Loucy (cell line): Measurements from ENCODE around the gene CDO1.

Experiments
- H2AFZ ChIP-seq: fragments of 200-600 bp; sonication (generic); 2 replicates; pipeline ENCODE4 v1.6.0; 2016; ENCODE audit warnings: antibody characterized with exemption, mild to moderate bottlenecking, low read length, moderate library complexity
- H3F3A ChIP-seq: fragments of 200-600 bp; 2 replicates; pipeline ENCODE4 v1.6.0; 2016; ENCODE audit warnings: antibody characterized with exemption, low read depth, mild to moderate bottlenecking
- H3K27me3 ChIP-seq: fragments of 200-600 bp; sonication (generic); 2 replicates; pipeline ENCODE4 v1.6.1; 2014; ENCODE audit warnings: low read length, mild to moderate bottlenecking; ENCODE audit not compliant: insufficient read depth, poor library complexity, severe bottlenecking
- H3K36me3 ChIP-seq: fragments of 200-600 bp; sonication (generic); 2 replicates; pipeline ENCODE4 v1.6.1; 2016; ENCODE audit warnings: low read length; ENCODE audit not compliant: insufficient read depth
- H3K4me1 ChIP-seq: fragments of 200-600 bp; sonication (generic); 2 replicates; pipeline ENCODE4 v1.5.1; 2014; ENCODE audit warnings: low read length, mild to moderate bottlenecking; ENCODE audit not compliant: insufficient read depth, poor library complexity, severe bottlenecking
- H3K4me2 ChIP-seq: fragments of 200-600 bp; sonication (generic); 2 replicates; pipeline ENCODE4 v1.6.0; 2014; ENCODE audit warnings: antibody characterized with exemption, low read length, low read depth, mild to moderate bottlenecking; ENCODE audit not compliant: poor library complexity, severe bottlenecking
- H3K4me3 ChIP-seq: fragments of 200-600 bp; sonication (generic); 2 replicates; pipeline ENCODE4 v1.5.1; 2014; ENCODE audit warnings: low read length, mild to moderate bottlenecking, mixed read lengths; ENCODE audit not compliant: poor library complexity, severe bottlenecking
- H3K79me2 ChIP-seq: fragments of 200-600 bp; sonication (generic); 2 replicates; pipeline ENCODE4 v1.6.1; 2014; ENCODE audit warnings: low read length; ENCODE audit not compliant: insufficient read depth
- H3K9ac ChIP-seq: fragments of 200-600 bp; sonication (generic); 2 replicates; pipeline ENCODE4 v1.6.0; 2014; ENCODE audit warnings: mild to moderate bottlenecking, low read depth, low read length, moderate library complexity; ENCODE audit not compliant: poor library complexity, severe bottlenecking
- H3K9me2 ChIP-seq: fragments of 200-600 bp; sonication (generic); replicated peaks from 2 replicates; pipeline ENCODE4 v1.6.1; 2016; ENCODE audit warnings: low read depth, low read length, mixed read lengths
- H3K9me3 ChIP-seq: fragments of 200-600 bp; sonication (generic); 2 replicates; pipeline ENCODE4 v1.6.1; 2014; ENCODE audit warnings: mild to moderate bottlenecking, antibody characterized with exemption, low read length, low read depth; ENCODE audit not compliant: insufficient read depth
- H4K20me1 ChIP-seq: fragments of 200-600 bp; sonication (generic); 2 replicates; pipeline ENCODE4 v1.6.0; 2014; ENCODE audit warnings: antibody characterized with exemption, low read length, mild to moderate bottlenecking; ENCODE audit not compliant: insufficient read depth, poor library complexity, severe bottlenecking
- EZH2phosphoT487 ChIP-seq: fragments of 200-600 bp; IDR thresholded peaks from 2 replicates; pipeline ENCODE4 v1.6.1; 2018; ENCODE audit warnings: antibody characterized with exemption, mild to moderate bottlenecking, moderate library complexity, borderline replicate concordance
- TF ChIP-seq, protein P1 (sequence below): fragments of 200-600 bp; sonication (generic); conservative IDR thresholded peaks from 2 replicates; pipeline ENCODE4 v1.5.1; 2014; ENCODE audit warnings: mild to moderate bottlenecking, antibody characterized with exemption, low read length

The CDO1 gene

DNA sequence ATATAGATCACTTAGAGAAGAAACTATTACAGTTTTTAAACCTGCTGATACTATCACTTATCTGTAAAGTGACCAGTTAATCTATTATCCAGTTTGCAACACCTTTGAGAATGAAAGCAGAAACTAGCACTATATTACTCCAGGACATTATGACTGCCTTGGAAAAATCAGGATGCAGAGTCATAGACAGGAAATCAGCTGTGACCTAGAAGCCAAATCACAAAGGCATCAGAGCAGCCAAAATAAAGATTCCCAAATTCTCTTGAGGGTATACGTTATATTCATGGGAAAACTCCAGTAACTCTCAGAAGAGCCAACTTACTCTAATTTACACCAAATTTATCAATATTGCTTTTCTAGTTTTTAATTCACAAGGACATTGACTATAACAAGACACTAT, 49.9 kb downstream of the CDO1 start:
- H3K27me3 ChIP-seq, result no peaks in the 10 kb centered on the region
- TF ChIP-seq, protein P1, sequence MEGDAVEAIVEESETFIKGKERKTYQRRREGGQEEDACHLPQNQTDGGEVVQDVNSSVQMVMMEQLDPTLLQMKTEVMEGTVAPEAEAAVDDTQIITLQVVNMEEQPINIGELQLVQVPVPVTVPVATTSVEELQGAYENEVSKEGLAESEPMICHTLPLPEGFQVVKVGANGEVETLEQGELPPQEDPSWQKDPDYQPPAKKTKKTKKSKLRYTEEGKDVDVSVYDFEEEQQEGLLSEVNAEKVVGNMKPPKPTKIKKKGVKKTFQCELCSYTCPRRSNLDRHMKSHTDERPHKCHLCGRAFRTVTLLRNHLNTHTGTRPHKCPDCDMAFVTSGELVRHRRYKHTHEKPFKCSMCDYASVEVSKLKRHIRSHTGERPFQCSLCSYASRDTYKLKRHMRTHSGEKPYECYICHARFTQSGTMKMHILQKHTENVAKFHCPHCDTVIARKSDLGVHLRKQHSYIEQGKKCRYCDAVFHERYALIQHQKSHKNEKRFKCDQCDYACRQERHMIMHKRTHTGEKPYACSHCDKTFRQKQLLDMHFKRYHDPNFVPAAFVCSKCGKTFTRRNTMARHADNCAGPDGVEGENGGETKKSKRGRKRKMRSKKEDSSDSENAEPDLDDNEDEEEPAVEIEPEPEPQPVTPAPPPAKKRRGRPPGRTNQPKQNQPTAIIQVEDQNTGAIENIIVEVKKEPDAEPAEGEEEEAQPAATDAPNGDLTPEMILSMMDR, result no peak
- no peak for TF ChIP-seq EZH2phosphoT487

DNA sequence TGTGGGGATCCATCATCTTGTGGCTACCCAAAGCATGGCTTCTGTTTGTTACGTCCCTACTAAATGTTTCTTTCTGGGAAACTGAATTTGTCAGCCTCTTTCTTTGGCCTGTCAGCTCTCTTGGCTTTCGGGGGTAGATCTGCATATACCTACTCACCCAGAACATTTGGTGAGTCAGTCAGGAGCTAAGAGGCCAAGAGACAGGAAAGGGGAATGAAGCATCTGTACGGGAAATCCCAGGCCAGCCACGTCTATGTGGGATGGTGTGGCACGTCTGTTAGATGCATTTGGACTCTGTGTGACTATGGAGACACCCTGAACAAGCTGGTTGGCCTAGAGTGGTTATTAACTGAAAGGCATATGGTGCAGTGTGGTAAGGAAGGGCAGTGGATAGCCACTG, 58.1 kb downstream of the CDO1 start:
- no peaks in the 10 kb centered on the region for H3K27me3 ChIP-seq
- H3K9ac ChIP-seq, result no peak overlapping the region
- H3K36me3 ChIP-seq, result no peaks in the 10 kb centered on the region
- no peak overlapping the region for H2AFZ ChIP-seq
- no peaks in the 10 kb centered on the region for H3K4me1 ChIP-seq
- TF ChIP-seq, protein P1, result no peak
- no peak overlapping the region for H3K4me3 ChIP-seq
- H4K20me1 ChIP-seq, result no peaks in the 10 kb centered on the region
- no peak overlapping the region for H3K4me2 ChIP-seq
- H3K9me2 ChIP-seq, result no peaks in the 10 kb centered on the region
- no peaks in the 10 kb centered on the region for H3K79me2 ChIP-seq
- H3K9me3 ChIP-seq, result no peaks in the 10 kb centered on the region
- H3F3A ChIP-seq, result no peaks in the 10 kb centered on the region

More for the DNA sequence above, 49.9 kb downstream of the CDO1 start:
- no peaks in the 10 kb centered on the region for H3F3A ChIP-seq
- no peaks in the 10 kb centered on the region for H3K79me2 ChIP-seq
- H4K20me1 ChIP-seq, result no peaks in the 10 kb centered on the region
- H2AFZ ChIP-seq, result no peak overlapping the region
- no peaks in the 10 kb centered on the region for H3K9me2 ChIP-seq
- H3K9me3 ChIP-seq, result no peaks in the 10 kb centered on the region
- H3K9ac ChIP-seq, result no peak overlapping the region
- H3K4me1 ChIP-seq, result no peaks in the 10 kb centered on the region
- H3K4me2 ChIP-seq, result no peak overlapping the region
- no peaks in the 10 kb centered on the region for H3K36me3 ChIP-seq
- H3K4me3 ChIP-seq, result no peak overlapping the region

GRCh38 chr5:115755675-115756074, 60.8 kb downstream of the CDO1 start:
- Histone ChIP-seq H3K79me2 (no peaks in the 10 kb centered on the region), H3K9ac (no peak overlapping the region), H3K36me3 (no peaks in the 10 kb centered on the region), H4K20me1 (no peaks in the 10 kb centered on the region), H3K4me2 (no peak overlapping the region), H3K9me2 (no peaks in the 10 kb centered on the region), H2AFZ (no peak overlapping the region), H3K27me3 (no peaks in the 10 kb centered on the region), H3K9me3 (no peaks in the 10 kb centered on the region), H3F3A (no peaks in the 10 kb centered on the region), H3K4me3 (no peak overlapping the region), H3K4me1 (no peaks in the 10 kb centered on the region)
- no peak for TF ChIP-seq EZH2phosphoT487
- TF ChIP-seq, protein P1, result no peak
